Measurements from ENCODE around the gene TRPV3.

DNA sequence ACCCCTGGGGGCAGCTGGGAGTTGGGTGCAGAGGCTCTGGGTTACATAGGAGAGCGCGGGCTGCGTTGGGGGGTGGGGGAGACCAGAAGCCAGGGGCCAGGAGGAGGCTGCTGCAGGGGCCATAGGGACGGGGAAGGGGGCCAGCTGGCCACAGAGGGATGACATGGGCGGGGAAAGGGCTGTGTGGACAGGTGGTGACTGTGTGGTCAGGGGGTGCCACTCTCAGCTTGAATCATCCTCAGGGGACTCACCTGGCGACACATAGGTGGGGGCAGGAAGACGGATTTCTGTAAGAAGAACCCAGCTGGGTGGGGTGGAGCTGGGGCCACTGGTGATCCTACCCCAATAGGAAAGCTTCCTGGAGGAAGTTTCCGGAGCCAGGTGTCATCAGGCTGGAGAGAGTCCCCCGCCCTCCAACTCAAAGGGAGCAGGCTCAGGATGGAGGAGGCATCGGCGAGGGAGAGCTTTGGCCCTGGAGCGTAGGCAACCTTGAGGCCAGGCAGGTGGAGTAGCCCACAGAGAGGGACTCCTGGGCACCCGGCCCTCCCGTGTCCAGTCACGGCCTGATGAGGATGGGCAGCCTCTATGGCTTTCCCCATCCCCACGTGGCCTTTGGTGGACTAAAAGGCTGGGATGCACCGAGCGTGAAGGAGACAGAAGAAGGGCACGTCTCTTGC lies 1.2 kb downstream of the TRPV3 start:
- TF ChIP-seq, protein P1, sequence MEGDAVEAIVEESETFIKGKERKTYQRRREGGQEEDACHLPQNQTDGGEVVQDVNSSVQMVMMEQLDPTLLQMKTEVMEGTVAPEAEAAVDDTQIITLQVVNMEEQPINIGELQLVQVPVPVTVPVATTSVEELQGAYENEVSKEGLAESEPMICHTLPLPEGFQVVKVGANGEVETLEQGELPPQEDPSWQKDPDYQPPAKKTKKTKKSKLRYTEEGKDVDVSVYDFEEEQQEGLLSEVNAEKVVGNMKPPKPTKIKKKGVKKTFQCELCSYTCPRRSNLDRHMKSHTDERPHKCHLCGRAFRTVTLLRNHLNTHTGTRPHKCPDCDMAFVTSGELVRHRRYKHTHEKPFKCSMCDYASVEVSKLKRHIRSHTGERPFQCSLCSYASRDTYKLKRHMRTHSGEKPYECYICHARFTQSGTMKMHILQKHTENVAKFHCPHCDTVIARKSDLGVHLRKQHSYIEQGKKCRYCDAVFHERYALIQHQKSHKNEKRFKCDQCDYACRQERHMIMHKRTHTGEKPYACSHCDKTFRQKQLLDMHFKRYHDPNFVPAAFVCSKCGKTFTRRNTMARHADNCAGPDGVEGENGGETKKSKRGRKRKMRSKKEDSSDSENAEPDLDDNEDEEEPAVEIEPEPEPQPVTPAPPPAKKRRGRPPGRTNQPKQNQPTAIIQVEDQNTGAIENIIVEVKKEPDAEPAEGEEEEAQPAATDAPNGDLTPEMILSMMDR (IDR thresholded peaks at IDR 0.05; ENCODE audit: insufficient read depth, low read length, poor library complexity, severe bottlenecking): no peak
- TF ChIP-seq EZH2phosphoT487 (conservative IDR thresholded peaks at IDR 0.05; ENCODE audit: low read length): no peak

Data from SU-DHL-6 (cell line).